B cell (primary cell): Measurements from ENCODE around the gene PACRGL.

ENCODE experiments used
- EZH2 ChIP-seq: IDR thresholded peaks from 2 replicates; pipeline ENCODE4 v1.6.1; 2012; ENCODE audit warnings: borderline replicate concordance, low read depth, mild to moderate bottlenecking, moderate library complexity, low read length; ENCODE audit not compliant: insufficient read depth, poor library complexity, severe bottlenecking
- TF ChIP-seq, protein P1 (sequence below): fragments of 200-600 bp; IDR thresholded peaks from one replicate; pipeline ENCODE4 v1.8.0; 2022; ENCODE audit warnings: antibody characterized with exemption, mild to moderate bottlenecking

GRCh38 chr4:20761382-20761781, 61.1 kb downstream of the PACRGL start:
- TF ChIP-seq, protein P1, sequence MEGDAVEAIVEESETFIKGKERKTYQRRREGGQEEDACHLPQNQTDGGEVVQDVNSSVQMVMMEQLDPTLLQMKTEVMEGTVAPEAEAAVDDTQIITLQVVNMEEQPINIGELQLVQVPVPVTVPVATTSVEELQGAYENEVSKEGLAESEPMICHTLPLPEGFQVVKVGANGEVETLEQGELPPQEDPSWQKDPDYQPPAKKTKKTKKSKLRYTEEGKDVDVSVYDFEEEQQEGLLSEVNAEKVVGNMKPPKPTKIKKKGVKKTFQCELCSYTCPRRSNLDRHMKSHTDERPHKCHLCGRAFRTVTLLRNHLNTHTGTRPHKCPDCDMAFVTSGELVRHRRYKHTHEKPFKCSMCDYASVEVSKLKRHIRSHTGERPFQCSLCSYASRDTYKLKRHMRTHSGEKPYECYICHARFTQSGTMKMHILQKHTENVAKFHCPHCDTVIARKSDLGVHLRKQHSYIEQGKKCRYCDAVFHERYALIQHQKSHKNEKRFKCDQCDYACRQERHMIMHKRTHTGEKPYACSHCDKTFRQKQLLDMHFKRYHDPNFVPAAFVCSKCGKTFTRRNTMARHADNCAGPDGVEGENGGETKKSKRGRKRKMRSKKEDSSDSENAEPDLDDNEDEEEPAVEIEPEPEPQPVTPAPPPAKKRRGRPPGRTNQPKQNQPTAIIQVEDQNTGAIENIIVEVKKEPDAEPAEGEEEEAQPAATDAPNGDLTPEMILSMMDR = no peak
- TF ChIP-seq EZH2 = no peak
